Omental fat pad (tissue), 4 donors: Measurements from ENCODE around the gene GIT1. TPM values are rescaled to one million over a fixed set of nuclear protein-coding genes. Genes with fewer than 3 reads are reported as not detected.

ENCODE experiments used
- ATAC-seq: fragments of 150-250 bp; one replicate; pipeline ENCODE4 v1.9.1; 2016; ENCODE audit warnings: mild to moderate bottlenecking, moderate library complexity; ENCODE audit not compliant: low FRiP score
- DNase-seq: peaks from one replicate; pipeline ENCODE4 v3.0.0-alpha.2; 2019; ENCODE audit warnings: low spot score
- CTCF ChIP-seq, 3 donors: fragments of 450-650 bp; IDR thresholded peaks; one replicate each; pipeline ENCODE4 v1.5.1; 2016 to 2017; ENCODE audit warnings: antibody characterized with exemption in 3 of 3, mild to moderate bottlenecking in 3 of 3, moderate library complexity in 2 of 3
- total RNA-seq, 4 donors: library from RNA; depleted of rRNA; stranded (reverse); fragments of >200 nt; gene quantifications; one replicate each; pipeline ENCODE4 v1.1.0, GENCODE V29; 2016

The GIT1 gene
- total RNA-seq, 4 donors from 2014 or later = 24.4 to 73.6 (median 37.3) TPM

DNA sequence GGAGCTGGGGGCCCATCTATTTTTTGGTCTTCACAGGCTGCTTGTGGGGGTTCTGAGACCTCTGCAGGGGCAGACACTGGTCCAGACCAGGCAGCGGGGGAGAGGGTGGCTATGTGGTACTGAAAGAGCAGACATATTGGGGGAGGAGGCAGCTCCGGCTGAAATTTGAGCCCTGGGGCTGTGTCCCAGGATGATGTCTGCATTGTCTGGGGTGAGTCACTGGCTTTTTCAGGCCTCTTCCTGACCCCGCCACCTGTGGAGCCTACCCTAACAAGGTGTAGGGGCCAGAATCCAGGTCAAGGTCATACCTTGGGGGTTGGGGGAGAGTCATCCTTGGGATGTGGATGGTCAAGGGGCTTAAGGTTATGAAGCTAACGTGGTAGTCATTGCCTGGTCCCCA, 30.8 kb upstream of the GIT1 start:
- no peak for TF ChIP-seq CTCF (IDR thresholded peaks at IDR 0.05)

GRCh38 chr17:29619251-29619650, 29.8 kb upstream of the GIT1 start:
- DNase-seq = no peak
- no peak for TF ChIP-seq CTCF (IDR thresholded peaks at IDR 0.05)

More for the DNA sequence above, 30.8 kb upstream of the GIT1 start:
- no peak for ATAC-seq
- DNase-seq = no peak

DNA sequence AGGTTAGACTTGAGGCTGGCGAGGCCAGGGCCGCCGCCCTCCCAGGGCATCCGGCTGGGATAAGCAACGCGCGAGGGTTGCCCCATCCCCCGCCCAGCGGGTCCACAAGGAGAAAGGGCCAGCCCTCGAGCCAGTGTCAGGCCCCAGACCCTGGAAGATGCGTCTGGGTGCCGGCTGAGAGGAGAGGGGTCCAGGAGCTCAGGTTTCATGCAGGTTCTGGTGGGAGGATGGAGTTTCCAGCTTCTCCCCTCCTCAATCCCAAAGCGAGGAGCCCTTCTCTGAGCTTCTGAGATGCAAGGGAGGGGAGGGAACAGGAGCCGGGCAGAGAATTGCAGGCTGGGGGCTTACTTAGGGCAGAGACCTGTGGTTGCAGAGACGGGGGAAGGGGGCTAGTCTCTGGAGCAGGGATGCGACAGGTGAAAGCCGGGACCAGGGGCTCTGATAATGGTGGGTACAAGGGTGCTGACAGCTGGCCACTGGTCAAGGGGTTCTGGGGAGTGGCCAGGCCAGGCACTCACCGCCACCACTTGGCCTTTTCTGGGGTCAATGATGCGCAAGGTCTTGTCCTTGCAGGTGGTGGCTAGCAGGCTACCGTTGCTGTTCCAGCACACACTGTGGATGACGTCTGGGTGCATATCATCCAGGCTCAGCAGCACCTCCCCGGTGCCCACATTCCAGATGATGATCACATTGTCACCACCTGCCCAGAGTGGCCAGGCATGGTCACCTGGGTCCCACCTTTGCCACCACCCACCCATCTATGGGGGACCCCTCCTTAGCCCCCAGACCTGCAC, 29.0 kb upstream of the GIT1 start:
- no peak for DNase-seq
- no peak for ATAC-seq
- no peak for TF ChIP-seq CTCF (IDR thresholded peaks at IDR 0.05)

More at GRCh38 chr17:29619251-29619650, 29.8 kb upstream of the GIT1 start:
- no peak for ATAC-seq

DNA sequence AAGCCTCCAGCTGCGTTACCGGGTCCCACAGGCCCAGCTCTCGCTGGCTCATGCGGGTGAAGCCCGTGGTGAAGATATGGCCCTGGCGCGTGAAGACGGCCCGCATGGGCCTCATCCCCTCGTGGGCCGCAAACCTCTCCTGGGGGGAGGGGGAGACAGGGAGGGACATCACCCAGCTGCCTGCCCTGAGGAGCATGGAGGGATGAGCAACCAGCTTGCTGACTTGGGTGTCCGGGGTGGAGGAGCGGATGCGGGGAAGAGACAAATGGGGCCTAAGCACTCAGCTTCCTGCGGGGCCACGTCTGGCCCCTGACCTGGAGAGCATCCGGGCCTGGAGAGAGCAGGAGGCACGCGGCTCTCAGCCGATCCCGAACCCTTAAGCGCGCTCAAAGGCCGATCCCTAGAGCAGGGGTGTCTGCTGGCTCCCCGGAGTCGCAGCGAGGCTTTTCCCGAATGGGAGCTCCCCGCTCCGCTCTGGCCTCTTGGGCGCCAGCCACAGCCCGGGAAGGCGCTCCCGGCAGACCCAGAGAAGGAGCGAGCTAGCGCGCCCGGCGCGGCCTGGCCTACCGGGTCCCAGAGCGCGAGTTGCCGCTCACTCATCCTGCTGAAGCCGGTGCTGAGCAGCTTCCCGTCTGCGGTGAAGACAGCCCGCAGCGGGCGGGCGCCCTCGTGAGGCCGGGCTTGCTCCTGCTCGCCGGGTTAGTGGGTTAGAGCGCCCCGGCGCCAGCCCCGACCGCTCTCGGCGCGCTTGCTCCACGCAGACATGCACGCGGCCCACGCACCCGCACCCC, 28.2 kb upstream of the GIT1 start:
- ATAC-seq = peak; percentile 34

DNA sequence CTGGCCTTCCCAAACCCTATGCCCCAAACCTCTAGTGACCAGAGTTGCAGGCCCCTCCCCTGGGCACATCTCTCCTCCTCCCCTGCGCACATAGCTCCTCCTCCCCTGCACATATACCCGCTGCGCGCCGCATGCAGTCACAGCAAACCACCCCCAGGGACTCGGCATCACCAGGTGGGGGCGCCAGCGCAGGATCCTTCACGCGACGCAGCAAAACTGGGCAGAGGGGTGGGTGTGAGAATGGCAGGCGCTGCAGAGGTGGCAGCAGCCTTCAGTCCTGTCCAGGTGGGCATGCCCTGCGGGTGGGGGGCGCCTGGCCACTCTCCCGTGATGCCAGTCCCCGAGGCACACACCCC, 27.7 kb upstream of the GIT1 start:
- peak in 1 of 3 donors; percentile 58 for TF ChIP-seq CTCF (IDR thresholded peaks at IDR 0.05)
- ATAC-seq = peak; percentile 23
- no peak for DNase-seq

More for the DNA sequence above, 28.2 kb upstream of the GIT1 start:
- no peak for DNase-seq
- TF ChIP-seq CTCF (IDR thresholded peaks at IDR 0.05) = no peak

- TF ChIP-seq CTCF (IDR thresholded peaks at IDR 0.05) = no peak
- no peak for DNase-seq
- ATAC-seq = no peak
Observed at GRCh38 chr17:29616300-29617048, 27.0 kb upstream of the GIT1 start.
